NCI-H82 treated with DMSO at 0.1 percent for 48 hours (cell line): Measurements from ENCODE around the gene LGALS4.
"Not testable (repeated sequence)": the region's sequence is repeated elsewhere in the genome, so short reads cannot be mapped to it uniquely, and the experiment has no call there.

ENCODE experiments used
- DNase-seq: peaks from one replicate; lab custom pipeline; 2025; ENCODE audit not compliant: unreplicated experiment; lab: John Stamatoyannopoulos, UW

LGALS4 gene

GRCh38 chr19:38821230-38821825, 8.6 kb upstream of the LGALS4 start:
- not testable (repeated sequence) for DNase-seq

DNA sequence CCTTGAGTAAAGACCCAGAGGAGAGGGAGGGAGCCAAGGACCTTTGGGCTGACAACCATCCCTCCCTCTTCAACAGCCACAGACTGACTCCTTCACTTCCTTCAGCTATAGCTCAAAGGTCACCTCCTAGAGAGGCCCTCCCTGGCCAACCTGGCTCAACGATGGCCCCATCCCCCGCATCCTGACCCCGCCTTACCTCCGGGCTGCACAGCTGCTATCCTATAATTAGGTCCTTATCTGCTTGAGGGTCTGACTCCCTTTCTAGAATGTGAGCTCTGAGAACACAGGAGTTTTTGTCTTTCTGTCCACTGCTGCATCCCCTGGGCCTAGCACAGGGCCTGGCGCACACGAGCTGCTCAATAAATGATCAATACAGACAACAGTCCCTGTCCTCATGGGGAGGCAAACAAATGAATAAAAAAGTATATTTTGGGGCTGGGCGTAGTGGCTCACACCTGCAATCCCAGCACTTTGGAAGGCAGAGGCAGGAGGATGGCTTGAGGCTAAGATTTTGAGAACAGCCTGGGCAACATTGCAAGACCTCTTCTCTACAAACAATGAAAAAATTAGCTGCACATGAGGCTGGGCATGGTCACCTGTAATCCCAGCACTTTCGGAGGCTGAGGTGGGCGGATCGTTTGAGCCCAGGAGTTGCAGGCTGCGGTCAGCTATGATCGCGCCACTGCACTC, 6.6 kb upstream of the LGALS4 start:
- peak; percentile 43 for DNase-seq

DNA sequence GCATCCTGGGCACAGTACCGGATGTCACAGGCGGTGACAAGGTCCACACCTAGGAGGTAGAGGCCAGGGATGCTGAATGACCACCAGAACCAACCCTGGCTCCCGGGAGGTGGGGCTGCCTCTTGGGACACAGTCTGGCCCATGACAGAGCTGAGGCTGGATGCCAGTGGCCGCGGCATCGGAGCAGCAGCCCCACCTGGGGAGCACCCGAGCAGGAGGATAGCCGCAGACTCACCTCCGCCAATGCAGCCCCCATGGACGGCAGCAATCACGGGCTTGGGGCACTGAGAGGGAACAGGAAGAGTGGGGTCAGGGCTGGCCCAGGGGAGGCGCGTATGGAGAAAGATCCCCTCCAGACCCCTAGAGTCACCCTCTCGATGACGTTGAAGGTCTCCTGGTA, 4.3 kb upstream of the LGALS4 start:
- DNase-seq = no peak

DNA sequence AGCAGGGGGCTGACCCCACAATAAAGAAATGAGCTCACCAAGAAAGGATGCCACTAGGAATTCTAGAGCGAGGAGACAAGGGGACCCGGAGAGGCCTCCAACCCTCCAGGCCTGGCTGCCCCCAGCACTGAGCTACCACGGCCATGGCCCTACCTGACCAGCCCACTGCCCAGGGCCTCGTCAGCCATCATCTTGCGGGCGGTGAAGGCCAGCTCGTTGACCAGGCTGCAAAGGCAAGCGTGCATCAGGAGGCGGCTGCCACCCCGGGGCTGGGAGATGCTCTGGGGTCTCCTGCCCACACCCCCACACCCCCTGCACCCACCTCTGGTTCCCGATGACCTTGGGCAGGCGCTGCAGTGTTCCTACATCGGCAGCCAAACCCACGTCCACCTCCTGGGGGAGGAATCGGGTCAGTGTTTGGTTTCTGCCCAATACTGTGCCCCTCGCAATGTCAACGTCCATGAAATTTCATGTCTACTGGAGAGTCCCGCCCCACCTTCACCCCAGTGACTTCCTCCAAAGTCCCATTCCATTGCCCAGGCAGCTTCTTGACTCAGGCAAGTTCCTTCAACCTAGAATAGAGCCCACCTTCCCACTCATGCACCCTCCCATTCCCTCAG, 3.5 kb upstream of the LGALS4 start:
- no peak for DNase-seq

DNA sequence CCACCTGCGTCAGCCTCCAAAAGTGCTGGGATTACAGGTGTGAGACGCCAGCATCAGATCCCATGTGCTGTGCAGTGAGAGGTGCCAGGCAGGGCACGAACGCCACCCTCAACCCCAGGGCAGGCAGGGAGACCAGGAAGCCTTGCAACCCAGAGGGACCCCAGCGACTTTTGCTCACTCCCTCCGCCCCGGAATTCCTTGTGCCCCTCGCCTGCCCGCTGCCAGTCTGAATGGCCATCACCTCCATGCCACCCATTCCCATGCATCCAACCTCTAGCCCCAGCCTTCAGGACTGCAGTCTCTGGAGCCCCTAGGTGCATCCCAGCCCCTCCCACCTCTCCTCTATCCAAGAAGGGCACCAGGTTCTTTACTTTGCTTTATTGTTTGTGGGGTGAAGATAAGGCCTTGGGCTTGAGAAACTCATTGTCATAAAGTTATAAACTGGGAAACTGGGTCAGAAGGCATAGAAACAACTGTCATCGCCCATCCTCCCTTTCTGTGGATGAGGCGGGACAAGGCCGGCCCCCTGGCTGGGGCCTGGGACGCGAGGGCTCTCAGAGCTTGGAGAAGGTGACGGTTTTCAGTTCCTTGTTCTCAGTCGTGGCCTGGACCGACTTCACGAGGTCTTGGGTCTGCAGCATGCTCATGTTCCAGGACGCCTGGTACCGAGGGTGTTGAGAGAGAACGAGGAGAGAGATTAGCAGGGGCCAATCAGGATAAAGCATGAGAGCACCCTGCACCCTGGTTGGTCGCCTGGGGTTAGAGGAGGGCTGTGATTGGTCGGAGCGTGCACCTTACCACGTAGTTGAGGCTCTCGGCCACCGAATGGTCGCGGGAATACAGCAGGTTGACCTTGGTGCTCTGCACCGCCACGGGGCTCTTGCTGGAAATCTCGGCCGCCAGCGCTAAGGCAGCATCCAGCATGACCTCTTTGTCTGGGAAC, 2.6 kb upstream of the LGALS4 start:
- no peak for DNase-seq

DNA sequence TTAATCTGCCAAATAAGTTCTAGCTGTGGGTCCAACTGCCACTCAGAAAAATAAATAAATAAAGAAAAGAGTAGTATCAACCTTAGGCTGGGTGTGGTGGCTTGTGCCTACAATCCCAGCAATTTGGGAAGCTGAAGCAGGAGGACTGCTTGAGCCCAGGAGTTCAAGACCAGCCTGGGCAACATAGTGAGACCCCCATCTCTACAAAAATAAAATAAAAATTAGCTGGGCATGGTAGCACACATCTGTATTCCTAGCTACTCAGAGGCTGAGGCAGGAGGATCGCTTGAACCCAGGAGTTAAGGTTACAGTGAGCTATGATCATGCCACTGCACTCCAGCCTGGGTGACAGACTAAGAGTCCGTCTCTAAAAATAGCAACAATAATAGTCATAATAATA, 1.2 kb upstream of the LGALS4 start:
- DNase-seq = not testable (repeated sequence)

- no peak for DNase-seq
Measured at GRCh38 chr19:38813323-38813722, 578 bp upstream of the LGALS4 start.

DNA sequence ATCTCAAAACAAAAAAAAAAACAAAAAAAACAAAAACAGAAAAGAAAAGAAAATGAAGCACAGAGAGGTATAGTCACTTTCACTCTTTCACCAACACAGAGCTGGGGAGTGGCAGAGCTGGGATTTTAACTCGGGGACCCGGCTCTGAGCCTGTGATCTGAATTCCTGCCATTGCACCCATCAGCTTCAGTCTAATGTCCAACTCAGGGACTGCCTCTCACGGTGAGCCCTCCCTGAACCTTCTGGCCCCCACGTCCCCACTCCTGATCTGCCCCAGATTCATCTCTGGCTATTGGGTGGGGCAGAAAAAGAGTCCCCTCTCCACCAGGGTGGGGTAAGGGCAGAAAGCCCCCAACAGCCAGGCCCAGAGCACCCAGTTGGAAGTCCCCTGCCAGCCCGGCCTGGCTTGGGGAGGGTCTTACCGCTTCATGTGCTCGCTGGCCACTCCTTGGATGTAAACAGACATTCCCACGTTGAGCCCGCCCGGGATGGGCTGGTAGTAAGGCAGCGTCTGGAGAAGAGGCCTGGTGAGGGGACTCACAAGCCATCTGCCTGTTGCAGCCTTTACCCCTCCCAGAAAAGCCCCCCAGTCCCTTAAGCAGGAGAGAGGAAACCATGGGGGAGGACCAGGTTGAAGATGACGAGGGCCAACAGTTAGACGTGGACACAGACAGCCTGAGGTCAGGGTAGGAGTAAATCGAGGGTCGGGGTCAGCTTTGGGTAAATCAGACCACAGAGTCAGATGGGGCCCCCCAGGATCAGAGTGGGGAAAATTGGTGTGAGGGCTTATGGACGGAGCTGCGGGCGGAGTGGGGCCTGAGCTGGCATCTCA, 520 bp downstream of the LGALS4 start:
- no peak for DNase-seq

DNA sequence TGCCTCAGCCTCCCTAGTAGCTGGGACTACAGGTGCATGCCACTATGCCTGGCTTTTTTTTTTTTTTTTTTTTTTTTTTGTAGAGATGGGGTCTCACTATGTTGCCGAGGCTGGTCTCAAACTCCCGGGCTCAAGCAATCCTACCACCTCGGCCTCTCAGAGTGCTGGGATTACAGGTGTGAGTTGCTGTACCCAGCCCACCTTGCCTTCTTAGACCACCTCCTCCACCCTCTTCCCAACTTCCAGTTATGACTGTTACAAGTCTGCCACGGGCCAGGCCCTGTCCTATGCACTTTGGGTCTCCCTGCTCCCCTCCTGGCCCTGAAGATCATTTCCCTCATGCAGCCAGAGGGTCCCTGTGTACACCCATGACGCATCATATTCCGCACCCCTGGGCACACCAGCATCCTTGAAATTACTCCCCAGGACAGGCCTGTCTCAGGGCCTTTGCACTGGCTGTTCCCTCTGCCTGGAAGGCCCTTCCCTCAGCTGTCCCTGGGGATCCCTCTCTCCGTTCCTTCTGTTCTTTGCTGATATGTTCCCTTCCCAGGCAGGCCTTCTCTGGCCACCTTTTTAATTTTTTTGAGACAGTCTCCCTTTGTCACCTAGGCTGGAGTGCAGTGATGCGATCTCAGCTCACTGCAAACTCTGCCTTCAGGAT, 3.0 kb downstream of the LGALS4 start:
- no peak for DNase-seq

DNA sequence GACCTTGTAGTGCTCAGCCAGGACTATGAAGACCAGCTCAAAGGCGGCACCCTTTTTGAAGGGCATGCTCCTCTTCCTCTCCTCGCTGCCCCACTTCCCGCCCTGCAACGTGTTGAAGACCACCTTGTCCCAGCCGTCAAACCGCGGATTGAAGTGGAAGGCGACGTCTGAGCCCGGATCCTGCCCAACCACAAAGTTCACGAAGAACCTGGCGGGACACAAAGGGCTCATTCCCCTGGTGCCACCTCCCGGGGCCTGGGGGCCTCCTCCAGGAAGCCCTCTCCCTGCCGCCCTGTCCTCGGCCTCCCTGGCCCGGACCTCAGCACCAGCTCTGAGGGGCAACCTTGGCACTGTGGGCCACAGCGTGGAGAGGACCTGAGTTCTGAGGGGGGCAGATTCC, 4.0 kb downstream of the LGALS4 start:
- DNase-seq = no peak

DNA sequence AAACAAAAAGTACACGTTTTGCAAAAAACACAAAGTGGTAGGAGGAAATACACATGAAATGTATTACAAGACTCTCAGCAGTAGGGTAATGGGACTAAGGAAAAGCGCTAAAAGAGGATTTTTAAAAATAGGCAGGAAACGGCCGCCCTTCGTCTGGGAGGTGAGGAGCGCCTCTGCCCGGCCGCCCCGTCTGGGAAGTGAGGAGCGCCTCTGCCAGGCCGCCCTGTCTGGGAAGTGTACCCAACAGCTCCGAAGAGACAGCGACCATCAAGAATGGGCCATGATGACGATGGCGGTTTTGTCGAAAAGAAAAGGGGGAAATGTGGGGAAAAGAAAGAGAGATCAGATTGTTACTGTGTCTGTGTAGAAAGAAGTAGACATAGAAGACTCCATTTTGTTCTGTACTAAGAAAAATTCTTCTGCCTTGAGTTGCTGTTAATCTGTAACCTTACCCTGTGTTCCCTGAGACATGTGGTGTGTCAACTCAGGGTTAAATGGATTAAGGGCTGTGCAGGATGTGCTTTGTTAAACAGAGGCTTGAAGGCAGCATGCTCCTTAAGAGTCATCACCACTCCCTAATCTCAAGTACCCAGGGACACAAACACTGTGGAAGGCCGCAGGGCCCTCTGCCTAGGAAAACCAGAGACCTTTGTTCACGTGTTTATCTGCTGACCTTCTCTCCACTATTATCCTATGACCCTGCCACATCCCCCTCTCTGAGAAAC, 5.2 kb downstream of the LGALS4 start:
- DNase-seq = peak; percentile 86

GRCh38 chr19:38806371-38806770, 6.4 kb downstream of the LGALS4 start:
- DNase-seq = peak; percentile 7

GRCh38 chr19:38805180-38805579, 7.6 kb downstream of the LGALS4 start:
- no peak for DNase-seq

DNA sequence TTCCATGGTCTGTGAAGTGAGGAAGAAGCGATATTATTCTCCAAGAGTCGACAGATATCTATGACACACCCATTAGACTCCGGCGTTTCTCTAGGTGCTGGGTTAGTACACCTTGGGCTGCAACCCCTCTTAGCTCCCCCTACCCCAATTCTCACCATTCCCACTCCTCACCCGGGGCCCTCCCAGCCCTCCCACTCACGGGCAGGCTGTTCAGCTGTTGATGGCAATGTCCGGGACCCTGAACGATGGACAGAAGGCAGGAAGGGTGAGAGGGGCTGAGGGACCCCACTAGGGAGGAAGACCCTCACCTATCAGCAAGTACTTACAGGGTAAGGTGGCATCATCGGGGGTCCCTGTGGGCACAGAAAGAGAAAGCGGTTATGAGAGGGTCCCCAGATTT, 9.2 kb downstream of the LGALS4 start:
- no peak for DNase-seq

GRCh38 chr19:38801359-38802095, 11.2 kb downstream of the LGALS4 start:
- peak; percentile 8 for DNase-seq

DNA sequence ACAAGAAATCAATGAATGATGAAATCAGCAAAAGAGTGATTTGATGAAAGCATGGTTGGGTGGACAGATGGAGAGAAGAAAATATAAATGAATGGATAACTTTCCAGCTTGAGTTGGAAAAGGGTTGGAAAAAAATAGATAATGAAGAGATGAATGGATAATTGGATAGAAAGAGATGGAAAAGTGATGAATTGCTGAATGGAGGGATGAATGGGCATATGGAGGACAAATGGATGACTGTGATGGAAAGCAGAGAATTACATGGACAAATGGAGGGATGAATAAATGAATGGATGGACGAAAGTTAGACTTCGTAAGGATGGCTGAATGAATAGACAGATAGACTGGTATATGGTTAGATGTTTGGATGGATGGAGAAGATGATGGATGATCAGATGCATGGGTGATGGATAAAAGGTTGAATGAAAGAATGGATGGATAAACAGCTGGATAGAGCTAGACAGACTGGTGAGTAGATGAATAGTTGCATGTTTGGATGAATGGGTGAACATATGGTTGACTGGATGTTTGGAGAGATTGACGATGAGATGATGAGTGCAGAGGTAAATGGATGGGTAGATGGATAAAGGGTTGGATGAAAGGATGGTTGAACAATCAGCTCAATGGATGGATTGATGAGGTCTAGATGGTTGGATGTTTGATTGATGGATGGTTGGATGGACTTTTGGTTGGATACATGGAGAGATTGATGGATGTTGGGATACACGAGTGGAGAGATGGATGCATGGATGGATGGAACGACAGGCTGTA, 12.0 kb downstream of the LGALS4 start:
- no peak for DNase-seq

DNA sequence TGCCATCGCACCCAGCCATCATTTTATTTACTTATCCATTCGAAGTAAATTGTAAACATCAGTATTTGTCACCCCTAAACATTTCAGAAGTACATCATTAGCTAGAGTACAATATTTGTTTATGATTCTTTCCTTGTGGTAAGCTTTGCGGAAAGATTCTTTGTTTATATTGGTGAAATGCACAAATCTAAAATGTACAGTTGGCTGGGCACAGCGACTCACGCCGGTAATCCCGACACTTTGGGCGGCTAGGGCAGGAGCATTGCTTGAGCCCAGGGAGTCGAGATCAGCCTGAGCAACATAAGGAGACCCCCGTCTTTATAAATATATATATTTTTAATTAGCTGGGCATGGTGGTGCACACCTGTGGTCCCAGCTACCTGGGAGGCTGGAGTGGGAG, 13.6 kb downstream of the LGALS4 start:
- DNase-seq = no peak

- not testable (repeated sequence) for DNase-seq
Measured at GRCh38 chr19:38797781-38798180, 15.0 kb downstream of the LGALS4 start.
